ENCODE measurements around the gene RTL5. TPM values are rescaled to one million over a fixed set of nuclear protein-coding genes. Genes with fewer than 3 reads are reported as not detected.

The RTL5 gene
- total and polyA plus RNA-seq, 4 donors = 0.32 to 1.9 (median 0.96) TPM

- no peaks in the 10 kb centered on the region for H3K9me3 ChIP-seq (ENCODE audit: control insufficient read depth in 4 of 4, low read length in 3 of 4)
- TF ChIP-seq HNF4G (IDR thresholded peaks at IDR 0.05) = no peak
- no peak for TF ChIP-seq ATF3 (IDR thresholded peaks at IDR 0.05)
- TF ChIP-seq SP1 (IDR thresholded peaks at IDR 0.05) = no peak
- no peak for TF ChIP-seq HNF4A (conservative IDR thresholded peaks at IDR 0.05)
- TF ChIP-seq REST (IDR thresholded peaks at IDR 0.05) = no peak
- no peak for TF ChIP-seq RXRA (IDR thresholded peaks at IDR 0.05)
- TF ChIP-seq ZBTB33 (IDR thresholded peaks at IDR 0.05) = no peak
- TF ChIP-seq CTCF (IDR thresholded peaks at IDR 0.05; ENCODE audit: low read depth, low read length, missing input control) = no peak
- no peak for TF ChIP-seq NR2F2 (IDR thresholded peaks at IDR 0.05)
- TF ChIP-seq GABPA (IDR thresholded peaks at IDR 0.05 in 1 of 2, conservative IDR thresholded peaks at IDR 0.05 in 1 of 2) = no peak
- TF ChIP-seq TAF1 (conservative IDR thresholded peaks at IDR 0.05) = no peak
- no peak for TF ChIP-seq FOXA1 (IDR thresholded peaks at IDR 0.05)
- no peak for TF ChIP-seq MAX (IDR thresholded peaks at IDR 0.05)
- TF ChIP-seq JUND (IDR thresholded peaks at IDR 0.05) = no peak
- TF ChIP-seq FOXA2 (IDR thresholded peaks at IDR 0.05) = no peak
- TF ChIP-seq EGR1 (IDR thresholded peaks at IDR 0.05; ENCODE audit: low read depth in 2 of 2) = no peak
- TF ChIP-seq YY1 (IDR thresholded peaks at IDR 0.05) = no peak
- no peak for DNase-seq (ENCODE audit: low spot score)
- no peak overlapping the region for H3K9ac ChIP-seq (ENCODE audit: low read depth in 1 of 2, low read length in 2 of 2)
- no peaks in the 10 kb centered on the region for H3K4me1 ChIP-seq (ENCODE audit: control insufficient read depth in 4 of 4, insufficient read depth in 4 of 4, low read length in 3 of 4)
- no peak overlapping the region for H3K4me3 ChIP-seq (ENCODE audit: low read depth in 1 of 3, low read length in 3 of 3)
- 77% methylated on average over 8 of the region's 8 CpGs for WGBS
- H3K27me3 ChIP-seq (ENCODE audit: control insufficient read depth in 4 of 4, insufficient read depth in 4 of 4, low read length in 3 of 4) = no peaks in the 10 kb centered on the region
- H3K27ac ChIP-seq (ENCODE audit: low read depth in 1 of 2, low read length in 2 of 2) = no peak overlapping the region
- no peaks in the 10 kb centered on the region for H3K36me3 ChIP-seq (ENCODE audit: control insufficient read depth in 4 of 4, insufficient read depth in 3 of 4, low read depth in 1 of 4, low read length in 3 of 4)
These were observed 10.5 kb upstream of the RTL5 start for GRCh38 chrX:72142094-72142793.
